Esophagus (tissue), 2 donors: ENCODE results near the gene NXT1. TPM values are rescaled to one million over a fixed set of nuclear protein-coding genes. Genes with fewer than 3 reads are reported as not detected.

Experiments
- H3K27ac ChIP-seq, 2 donors: one replicate each; pipeline ENCODE4 v1.5.1; 2013; ENCODE audit warnings: low read depth in 2 of 2, mild to moderate bottlenecking in 2 of 2, inconsistent platforms in 1 of 2, low read length in 1 of 2, moderate library complexity in 1 of 2
- H3K27me3 ChIP-seq, 2 donors: one replicate each; pipeline ENCODE4 v1.6.1; 2013; ENCODE audit warnings: low read length in 2 of 2, control low read depth in 1 of 2, mild to moderate bottlenecking in 1 of 2; ENCODE audit not compliant: insufficient read depth in 2 of 2, control insufficient read depth in 1 of 2
- H3K36me3 ChIP-seq, 2 donors: one replicate each; pipeline ENCODE4 v1.6.1; 2013; ENCODE audit warnings: low read length in 1 of 2; ENCODE audit not compliant: control insufficient read depth in 2 of 2, insufficient read depth in 2 of 2
- H3K4me1 ChIP-seq, 2 donors: one replicate each; pipeline ENCODE4 v1.6.1; 2013; ENCODE audit warnings: low read length in 1 of 2; ENCODE audit not compliant: control insufficient read depth in 2 of 2, insufficient read depth in 2 of 2
- H3K4me3 ChIP-seq, 2 donors: one replicate each; pipeline ENCODE4 v1.5.1; 2013; ENCODE audit warnings: low read length in 2 of 2, mild to moderate bottlenecking in 2 of 2, low read depth in 1 of 2, moderate library complexity in 1 of 2
- H3K9me3 ChIP-seq, 2 donors: one replicate each; pipeline ENCODE4 v1.6.1; 2013; ENCODE audit warnings: mild to moderate bottlenecking in 2 of 2, low read depth in 1 of 2, low read length in 1 of 2, moderate library complexity in 1 of 2; ENCODE audit not compliant: control insufficient read depth in 2 of 2, insufficient read depth in 1 of 2
- WGBS, 2 donors: extraction: QIAGEN DNeasy Blood & Tissue Kit; methylation state at CpG; one replicate each; pipeline ENCODE4 v1.1.7; 2013; 5-methylcytosine and 5-hydroxymethylcytosine counted together
- polyA plus RNA-seq, 2 donors: library from polyadenylated mRNA; stranded (reverse); fragments of 200-250 nt; gene quantifications; one replicate each; pipeline ENCODE4 v1.2.3, GENCODE V29; 2013
- donor health status: healthy with polysubstance abuse.
- donor health status: Bipolar disorder and iron deficiency.

NXT1 gene
- polyA plus RNA-seq, 2 donors: 12.9 to 22.1 TPM

- no peaks in the 10 kb centered on the region for H3K27me3 ChIP-seq
- no peaks in the 10 kb centered on the region for H3K9me3 ChIP-seq
- peaks cover 0 to 12% of the 10 kb centered on the region in 2 donors for H3K36me3 ChIP-seq
- peak overlapping the region; percentile 88 for H3K27ac ChIP-seq
- peak overlapping the region; percentile 68 to 70 for H3K4me3 ChIP-seq
- H3K4me1 ChIP-seq: peaks cover 0 to 8% of the 10 kb centered on the region in 2 donors
- WGBS, 2 donors: 5% methylated on average over 47 to 50 of the region's 50 CpGs
These were observed 12.0 kb downstream of the NXT1 start for GRCh38 chr20:23362392-23363256.

- 63 to 65% methylated on average over 4 of the region's 4 CpGs for WGBS, 2 donors
- H3K27ac ChIP-seq: no peak overlapping the region
- H3K27me3 ChIP-seq: no peaks in the 10 kb centered on the region
- H3K4me3 ChIP-seq: peak overlapping the region in 1 of 2 donors; percentile 70
- peaks cover 0 to 8% of the 10 kb centered on the region in 2 donors for H3K4me1 ChIP-seq
- H3K36me3 ChIP-seq: peaks cover 0 to 12% of the 10 kb centered on the region in 2 donors
- no peaks in the 10 kb centered on the region for H3K9me3 ChIP-seq
These were observed 12.7 kb downstream of the NXT1 start for GRCh38 chr20:23363257-23363649.

DNA sequence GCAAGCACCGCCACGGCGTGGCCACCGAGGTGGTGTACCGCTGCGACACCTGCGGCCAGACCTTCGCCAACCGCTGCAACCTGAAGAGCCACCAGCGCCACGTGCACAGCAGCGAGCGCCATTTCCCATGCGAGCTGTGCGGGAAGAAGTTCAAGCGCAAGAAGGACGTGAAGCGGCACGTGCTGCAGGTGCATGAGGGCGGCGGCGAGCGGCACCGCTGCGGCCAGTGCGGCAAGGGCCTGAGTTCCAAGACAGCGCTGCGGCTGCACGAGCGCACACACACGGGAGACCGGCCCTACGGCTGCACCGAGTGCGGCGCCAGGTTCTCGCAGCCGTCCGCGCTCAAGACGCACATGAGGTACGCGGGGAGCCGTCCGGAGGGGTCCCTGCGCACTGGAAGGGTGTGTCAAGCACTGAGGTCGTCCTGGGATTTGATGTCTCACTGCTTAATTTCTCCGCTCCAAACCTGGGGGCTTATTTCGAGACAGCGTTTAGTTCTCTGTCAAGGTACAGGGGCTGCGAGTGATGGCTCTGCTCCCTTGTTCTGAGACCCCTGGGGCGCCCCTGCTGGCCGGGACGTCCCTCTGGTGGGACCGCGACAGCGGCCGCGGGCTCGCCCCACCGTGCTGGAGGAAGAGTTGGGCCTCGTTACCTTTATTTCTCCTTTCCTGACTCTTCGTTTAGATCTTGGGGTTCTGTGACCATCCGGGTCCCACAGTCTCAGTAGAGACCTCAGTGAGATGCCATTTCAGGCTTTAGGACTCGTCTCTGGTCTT, 15.0 kb downstream of the NXT1 start:
- no peak overlapping the region for H3K27ac ChIP-seq
- WGBS, 2 donors: 95 to 96% methylated on average over 65 of the region's 65 CpGs
- peaks cover 5 to 26% of the 10 kb centered on the region in 2 donors for H3K36me3 ChIP-seq
- no peak overlapping the region for H3K4me3 ChIP-seq
- no peaks in the 10 kb centered on the region for H3K27me3 ChIP-seq
- H3K9me3 ChIP-seq: no peaks in the 10 kb centered on the region
- H3K4me1 ChIP-seq: peaks cover 0 to 8% of the 10 kb centered on the region in 2 donors

DNA sequence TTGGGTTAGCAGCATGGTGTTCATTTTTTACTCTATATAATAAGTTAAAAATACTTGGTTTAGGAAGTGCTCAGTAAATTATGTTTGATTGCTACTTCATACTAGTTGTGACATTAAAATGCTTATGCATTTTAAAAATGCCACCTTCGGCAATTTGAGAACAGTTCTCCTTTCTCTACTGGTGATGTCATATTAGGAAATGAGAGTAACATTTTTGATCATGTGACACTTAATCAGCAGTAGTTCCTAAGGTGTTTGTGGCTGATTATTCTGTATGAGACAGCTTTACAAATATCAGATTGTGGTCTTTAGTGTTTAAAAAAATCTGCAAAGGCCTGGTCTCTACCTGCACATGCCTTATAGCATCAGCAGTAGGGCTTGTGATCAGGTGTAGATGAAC, 15.8 kb downstream of the NXT1 start:
- no peaks in the 10 kb centered on the region for H3K27me3 ChIP-seq
- H3K9me3 ChIP-seq: no peaks in the 10 kb centered on the region
- H3K36me3 ChIP-seq: peaks cover 8 to 26% of the 10 kb centered on the region in 2 donors
- 29 to 57% methylated on average over 1 of the region's 1 CpG for WGBS, 2 donors
- H3K27ac ChIP-seq: no peak overlapping the region
- H3K4me3 ChIP-seq: no peak overlapping the region
- H3K4me1 ChIP-seq: peaks cover 0 to 8% of the 10 kb centered on the region in 2 donors

- Histone ChIP-seq H3K4me1 (peaks cover 0 to 8% of the 10 kb centered on the region in 2 donors), H3K36me3 (peaks cover 12 to 31% of the 10 kb centered on the region in 2 donors), H3K4me3 (no peak overlapping the region), H3K9me3 (no peaks in the 10 kb centered on the region), H3K27me3 (no peaks in the 10 kb centered on the region), H3K27ac (no peak overlapping the region)
These were observed 17.2 kb downstream of the NXT1 start for GRCh38 chr20:23367770-23368169.

DNA sequence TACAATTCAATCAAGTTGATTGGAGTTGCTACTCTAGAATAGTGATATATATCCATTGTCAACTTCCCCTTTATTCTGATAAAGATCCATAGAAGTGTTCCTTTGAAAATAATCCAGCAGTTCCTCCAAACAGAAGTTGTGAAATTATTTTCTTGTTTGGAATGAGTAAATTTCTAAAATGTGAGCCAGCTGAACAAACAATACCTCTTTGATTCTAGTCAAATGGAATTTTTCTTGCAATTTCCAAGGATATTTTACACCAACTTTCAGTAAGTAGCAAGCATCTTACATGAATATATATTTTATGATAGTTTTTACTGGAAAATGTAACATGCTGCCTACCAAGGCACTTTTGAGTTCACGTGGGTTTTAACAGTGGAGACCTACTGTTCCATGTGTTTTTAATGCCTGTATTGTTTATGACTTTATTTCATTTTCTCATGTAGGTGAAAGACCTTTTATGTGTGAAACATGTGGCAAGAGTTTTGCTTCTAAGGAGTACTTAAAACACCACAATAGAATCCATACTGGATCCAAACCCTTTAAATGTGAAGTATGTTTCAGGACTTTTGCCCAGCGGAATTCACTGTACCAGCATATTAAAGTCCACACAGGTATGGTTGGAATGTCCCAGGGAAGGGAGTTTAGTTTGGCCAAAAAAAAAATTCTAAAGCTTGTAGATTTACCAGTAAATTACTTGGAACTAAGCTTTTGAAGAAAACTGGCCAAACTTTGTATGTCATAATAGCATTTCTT, 17.9 kb downstream of the NXT1 start:
- WGBS, 2 donors: 88 to 95% methylated on average over 2 of the region's 2 CpGs
- peaks cover 13 to 33% of the 10 kb centered on the region in 2 donors for H3K36me3 ChIP-seq
- H3K4me3 ChIP-seq: no peak overlapping the region

DNA sequence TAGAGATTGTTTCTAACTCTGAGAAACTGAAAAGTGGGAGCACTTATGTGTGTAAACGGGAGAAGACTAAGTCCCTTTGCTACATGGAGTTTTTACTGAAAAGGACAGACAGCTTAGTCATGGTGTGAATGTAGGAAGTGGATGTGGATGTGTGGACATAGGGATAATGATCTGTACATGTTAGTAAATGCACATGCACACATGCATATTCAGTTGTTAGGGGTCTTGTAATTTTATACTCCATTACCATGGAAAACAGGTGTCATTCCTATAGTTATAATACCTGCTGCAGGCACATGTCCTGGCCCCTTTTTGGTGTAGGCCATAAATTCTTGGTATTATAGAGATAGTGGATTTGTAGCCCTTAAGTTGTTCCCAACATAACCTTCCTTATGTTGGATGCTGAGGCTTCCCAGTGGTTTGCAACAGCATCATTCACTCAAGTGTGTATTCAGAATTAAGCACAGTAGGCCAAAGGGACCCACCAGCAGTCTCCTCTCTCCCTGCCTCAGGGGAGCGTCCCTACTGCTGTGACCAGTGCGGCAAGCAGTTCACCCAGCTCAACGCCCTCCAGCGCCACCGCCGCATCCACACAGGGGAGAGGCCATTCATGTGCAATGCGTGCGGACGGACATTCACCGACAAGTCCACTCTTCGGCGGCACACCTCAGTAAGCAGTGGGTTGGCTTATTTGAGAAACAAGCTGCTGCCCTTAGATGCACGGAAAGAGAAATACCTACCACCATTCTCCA, 18.7 kb downstream of the NXT1 start:
- Histone ChIP-seq H3K27ac (no peak overlapping the region), H3K9me3 (no peaks in the 10 kb centered on the region), H3K36me3 (peaks cover 19 to 36% of the 10 kb centered on the region in 2 donors), H3K4me3 (no peak overlapping the region), H3K27me3 (no peaks in the 10 kb centered on the region), H3K4me1 (peaks cover 0 to 3% of the 10 kb centered on the region in 2 donors)
- WGBS, 2 donors: 97% methylated on average over 14 of the region's 14 CpGs

More for the DNA sequence above, 17.9 kb downstream of the NXT1 start:
- H3K9me3 ChIP-seq: no peaks in the 10 kb centered on the region
- H3K4me1 ChIP-seq: peaks cover 0 to 3% of the 10 kb centered on the region in 2 donors
- H3K27ac ChIP-seq: no peak overlapping the region
- H3K27me3 ChIP-seq: no peaks in the 10 kb centered on the region

GRCh38 chr20:23370274-23370673, 19.7 kb downstream of the NXT1 start:
- H3K36me3 ChIP-seq: peaks cover 19 to 30% of the 10 kb centered on the region in 2 donors
- H3K4me3 ChIP-seq: no peak overlapping the region
- peaks cover 0 to 3% of the 10 kb centered on the region in 2 donors for H3K4me1 ChIP-seq
- H3K27me3 ChIP-seq: no peaks in the 10 kb centered on the region
- H3K9me3 ChIP-seq: no peaks in the 10 kb centered on the region
- no peak overlapping the region for H3K27ac ChIP-seq
- WGBS, 2 donors: 93 to 94% methylated on average over 5 of the region's 5 CpGs

- Histone ChIP-seq H3K9me3 (no peaks in the 10 kb centered on the region), H3K27me3 (no peaks in the 10 kb centered on the region), H3K27ac (no peak overlapping the region), H3K4me3 (no peak overlapping the region), H3K4me1 (no peaks in the 10 kb centered on the region), H3K36me3 (peaks cover 19 to 27% of the 10 kb centered on the region in 2 donors)
- WGBS, 2 donors: 83 to 94% methylated on average over 3 of the region's 3 CpGs
These were observed 20.3 kb downstream of the NXT1 start for GRCh38 chr20:23370873-23371272.
